Measurements from ENCODE around the gene TPCN2.

TPCN2 gene

GRCh38 chr11:69095300-69095699, 46.6 kb downstream of the TPCN2 start:
- no peak for DNase-seq

GRCh38 chr11:69096473-69096872, 47.7 kb downstream of the TPCN2 start:
- no peak for DNase-seq

GRCh38 chr11:69097263-69097662, 48.5 kb downstream of the TPCN2 start:
- DNase-seq = no peak

GRCh38 chr11:69099180-69099579, 50.4 kb downstream of the TPCN2 start:
- DNase-seq = no peak

- DNase-seq = no peak
Measured at GRCh38 chr11:69100454-69101114, 51.9 kb downstream of the TPCN2 start.

GRCh38 chr11:69101115-69101791, 52.5 kb downstream of the TPCN2 start:
- DNase-seq = peak; percentile 74

GRCh38 chr11:69101792-69102695, 53.3 kb downstream of the TPCN2 start:
- DNase-seq = no peak

- no peak for DNase-seq
Measured at GRCh38 chr11:69102732-69103615, 54.2 kb downstream of the TPCN2 start.

GRCh38 chr11:69104212-69104855, 55.6 kb downstream of the TPCN2 start:
- DNase-seq = no peak

GRCh38 chr11:69104856-69105395, 56.2 kb downstream of the TPCN2 start:
- no peak for DNase-seq

- DNase-seq = no peak
Measured at GRCh38 chr11:69105461-69106030, 56.8 kb downstream of the TPCN2 start.

- no peak for DNase-seq
Measured at GRCh38 chr11:69106031-69106811, 57.5 kb downstream of the TPCN2 start.

GRCh38 chr11:69107413-69107812, 58.7 kb downstream of the TPCN2 start:
- DNase-seq = no peak

GRCh38 chr11:69108030-69108429, 59.3 kb downstream of the TPCN2 start:
- no peak for DNase-seq

GRCh38 chr11:69108559-69108958, 59.8 kb downstream of the TPCN2 start:
- DNase-seq = no peak

GRCh38 chr11:69109101-69109500, 60.4 kb downstream of the TPCN2 start:
- no peak for DNase-seq

- no peak for DNase-seq
Measured at GRCh38 chr11:69110451-69110850, 61.7 kb downstream of the TPCN2 start.

- no peak for DNase-seq
Measured at GRCh38 chr11:69111624-69112542, 63.2 kb downstream of the TPCN2 start.

GRCh38 chr11:69113226-69113625, 64.5 kb downstream of the TPCN2 start:
- no peak for DNase-seq
